GM23338 (cell line): ENCODE data around the gene NTNG1. TPM values are rescaled to one million over a fixed set of nuclear protein-coding genes. Genes with fewer than 3 reads are reported as not detected.

ENCODE experiments used
- ATAC-seq: fragments of 200-7000 bp; cut with Tn5 transposase; 3 replicates; pipeline ENCODE4 v1.9.1; 2020
- DNase-seq: peaks from one replicate; pipeline ENCODE4 v3.0.0-alpha.2; 2015; ENCODE audit warnings: low spot score
- H2AFZ ChIP-seq: fragments of 200-600 bp; sonication (generic); 2 replicates; pipeline ENCODE4 v1.8.0; 2016; ENCODE audit warnings: antibody characterized with exemption, mild to moderate bottlenecking, moderate library complexity
- H3F3A ChIP-seq: fragments of 200-600 bp; sonication (generic); replicated peaks from 2 replicates; pipeline ENCODE4 v1.8.0; 2017; ENCODE audit warnings: antibody characterized with exemption, mixed run types, low read depth
- H3K27ac ChIP-seq: fragments of 200-600 bp; sonication (generic); 2 replicates; pipeline ENCODE4 v1.6.1; 2016; ENCODE audit warnings: low read depth
- H3K27me3 ChIP-seq: fragments of 200-600 bp; sonication (generic); 2 replicates; pipeline ENCODE4 v1.8.0; 2016; ENCODE audit warnings: mild to moderate bottlenecking, mixed run types, moderate library complexity; ENCODE audit not compliant: insufficient read depth
- H3K36me3 ChIP-seq: fragments of 200-600 bp; sonication (generic); 2 replicates; pipeline ENCODE4 v1.8.0; 2016; ENCODE audit warnings: mild to moderate bottlenecking; ENCODE audit not compliant: insufficient read depth
- H3K4me1 ChIP-seq: fragments of 200-600 bp; sonication (generic); 2 replicates; pipeline ENCODE4 v1.8.0; 2016; ENCODE audit warnings: mild to moderate bottlenecking, moderate library complexity; ENCODE audit not compliant: insufficient read depth
- H3K4me2 ChIP-seq: fragments of 200-600 bp; sonication (generic); 2 replicates; pipeline ENCODE4 v1.7.1; 2017; ENCODE audit warnings: mixed run types
- H3K4me3 ChIP-seq: fragments of 200-600 bp; sonication (generic); 2 replicates; pipeline ENCODE4 v1.6.1; 2016; ENCODE audit warnings: mixed run types
- H3K79me2 ChIP-seq: fragments of 200-600 bp; sonication (generic); replicated peaks from 2 replicates; pipeline ENCODE4 v1.8.0; 2017; ENCODE audit warnings: mild to moderate bottlenecking; ENCODE audit not compliant: insufficient read depth
- H3K9me2 ChIP-seq: fragments of 200-600 bp; sonication (generic); 2 replicates; pipeline ENCODE4 v1.8.0; 2017; ENCODE audit not compliant: insufficient read depth
- H4K20me1 ChIP-seq: fragments of 200-600 bp; sonication (generic); replicated peaks from 2 replicates; pipeline ENCODE4 v1.8.0; 2017; ENCODE audit warnings: mild to moderate bottlenecking; ENCODE audit not compliant: insufficient read depth
- H3K27ac Mint-ChIP-seq: 2 replicates; pipeline ENCODE4 v1.8.0; 2020; ENCODE audit warnings: inconsistent platforms, mild to moderate bottlenecking, moderate library complexity, mixed read lengths
- H3K27me3 Mint-ChIP-seq: 3 replicates; pipeline ENCODE4 v1.8.0; 2022; ENCODE audit warnings: low read depth, mild to moderate bottlenecking, moderate library complexity, mixed read lengths, inconsistent platforms; ENCODE audit not compliant: insufficient read depth, poor library complexity
- H3K36me3 Mint-ChIP-seq: 3 replicates; pipeline ENCODE4 v1.8.0; 2021; ENCODE audit warnings: low read depth, mild to moderate bottlenecking, inconsistent platforms, moderate library complexity, mixed read lengths
- H3K4me1 Mint-ChIP-seq: 3 replicates; pipeline ENCODE4 v1.8.0; 2020; ENCODE audit warnings: mild to moderate bottlenecking, inconsistent platforms, mixed read lengths
- H3K4me3 Mint-ChIP-seq: 3 replicates; pipeline ENCODE4 v1.8.0; 2021; ENCODE audit warnings: moderate library complexity, mild to moderate bottlenecking, inconsistent platforms, mixed read lengths
- H3K9me3 Mint-ChIP-seq: 3 replicates; pipeline ENCODE4 v1.8.0; 2020; ENCODE audit warnings: moderate library complexity, mild to moderate bottlenecking, inconsistent platforms, mixed read lengths
- CREB1 ChIP-seq: fragments of 250-450 bp; sonication (Bioruptor Pico); IDR thresholded peaks from 2 replicates; pipeline ENCODE4 v1.5.0; 2020; ENCODE audit warnings: low read depth, mild to moderate bottlenecking, moderate library complexity
- CTCF ChIP-seq, 2 experiments: fragments of 200-600 bp in 1 of 2; sonication (generic) in 1 of 2; conservative IDR thresholded peaks; 2 replicates each; pipeline versions ENCODE4 v1.5.1 to v1.6.1; 2016 to 2017; ENCODE audit warnings: antibody characterized with exemption in 2 of 2, low read depth in 2 of 2, mild to moderate bottlenecking in 2 of 2, moderate library complexity in 1 of 2
- POLR2AphosphoS5 ChIP-seq: IDR thresholded peaks from 2 replicates; pipeline ENCODE4 v1.6.1; 2016; ENCODE audit warnings: antibody characterized with exemption, low read depth
- REST ChIP-seq: IDR thresholded peaks from one replicate; pipeline ENCODE4 v1.6.1; 2018; ENCODE audit warnings: antibody characterized with exemption; ENCODE audit not compliant: unreplicated experiment
- ZNF462 ChIP-seq: fragments of 250-450 bp; sonication (Bioruptor Pico); IDR thresholded peaks from 2 replicates; pipeline ENCODE4 v1.5.0; 2020; ENCODE audit warnings: mild to moderate bottlenecking, moderate library complexity
- polyA plus RNA-seq: library from polyadenylated mRNA; unstranded; fragments of >200 nt; fragmentation: Nextera tagmentation; extraction: Ambion mirVana; gene quantifications from 2 replicates; pipeline ENCODE4 v1.2.1, GENCODE V29; 2016
- total RNA-seq: library from RNA; depleted of rRNA; stranded (reverse); fragments of >200 nt; shearing (Covaris generic); gene quantifications from 2 replicates; pipeline ENCODE4 v1.2.3, GENCODE V29; 2014

Gene NTNG1
- total and polyA plus RNA-seq, 2 experiments from 2014 or later = 7.2 to 10.3 TPM

GRCh38 chr1:107147843-107148242, 7.0 kb downstream of the NTNG1 start (continued):
- TF ChIP-seq ZNF462 (no peak), CREB1 (CRISPR knock-in tag) (no peak), POLR2AphosphoS5 (no peak), CTCF (conservative IDR thresholded peaks at IDR 0.05; ENCODE audit: low read depth in 2 of 2) (no peak)

- DNase-seq (no peak), ATAC-seq (no peak)
- Histone ChIP-seq H3F3A (no peaks in the 10 kb centered on the region), H3K27ac (no peak overlapping the region), H4K20me1 (no peaks in the 10 kb centered on the region), H3K4me3 (no peak overlapping the region), H3K36me3 (no peaks in the 10 kb centered on the region), H2AFZ (no peak overlapping the region), H3K4me1 (no peaks in the 10 kb centered on the region), H3K27me3 (no peaks in the 10 kb centered on the region), H3K4me2 (no peak overlapping the region), H3K79me2 (no peaks in the 10 kb centered on the region; the same call in 1 of the 2 replicates), H3K9me2 (no peaks in the 10 kb centered on the region)
- Mint-ChIP-seq H3K36me3 (no peaks in the 10 kb centered on the region), H3K27ac (no peak overlapping the region), H3K4me1 (peaks cover 11% of the 10 kb centered on the region; the same call in 2 of the 3 replicates), H3K9me3 (no peaks in the 10 kb centered on the region), H3K4me3 (no peak overlapping the region), H3K27me3 (no peaks in the 10 kb centered on the region)
- no peak for TF ChIP-seq REST
Observed at GRCh38 chr1:107149946-107150345, 9.1 kb downstream of the NTNG1 start.
